Osteoblast (primary cell): ENCODE data around the gene WHAMM. TPM values are rescaled to one million over a fixed set of nuclear protein-coding genes. Genes with fewer than 3 reads are reported as not detected.

Source experiments
- DNase-seq: peaks from one replicate; pipeline ENCODE4 v3.0.0; 2011; ENCODE audit warnings: low spot score, mixed read lengths; ENCODE audit not compliant: insufficient read length; ENCODE audit errors: missing footprints
- H2AFZ ChIP-seq: 2 replicates; pipeline ENCODE4 v1.6.0; 2011; ENCODE audit warnings: mild to moderate bottlenecking, low read length
- H3K27ac ChIP-seq: 2 replicates; pipeline ENCODE4 v1.5.1; 2011; ENCODE audit warnings: mild to moderate bottlenecking, low read depth, low read length, moderate library complexity
- H3K27me3 ChIP-seq: 2 replicates; pipeline ENCODE4 v1.6.0; 2012; ENCODE audit warnings: mild to moderate bottlenecking, control low read depth, inconsistent platforms, low read length, moderate library complexity; ENCODE audit not compliant: insufficient read depth
- H3K36me3 ChIP-seq: 2 replicates; pipeline ENCODE4 v1.5.1; 2011; ENCODE audit warnings: mild to moderate bottlenecking, low read length, control low read depth, moderate library complexity; ENCODE audit not compliant: insufficient read depth
- H3K4me1 ChIP-seq: 2 replicates; pipeline ENCODE4 v1.5.1; 2011; ENCODE audit warnings: mild to moderate bottlenecking, low read length, control low read depth, moderate library complexity; ENCODE audit not compliant: insufficient read depth
- H3K4me2 ChIP-seq: 2 replicates; pipeline ENCODE4 v1.6.0; 2011; ENCODE audit warnings: mild to moderate bottlenecking, low read length; ENCODE audit not compliant: insufficient read depth
- H3K4me3 ChIP-seq: fragments of 200-600 bp; sonication (generic); 3 replicates; pipeline ENCODE4 v1.5.1; 2012; ENCODE audit warnings: mild to moderate bottlenecking, low read length, inconsistent platforms; ENCODE audit not compliant: insufficient read depth
- H3K79me2 ChIP-seq: 2 replicates; pipeline ENCODE4 v1.6.0; 2012; ENCODE audit warnings: mild to moderate bottlenecking, low read length, control low read depth, inconsistent platforms; ENCODE audit not compliant: insufficient read depth
- H3K9me3 ChIP-seq: 2 replicates; pipeline ENCODE4 v1.5.1; 2011; ENCODE audit warnings: low read depth, low read length, control low read depth
- H4K20me1 ChIP-seq: 2 replicates; pipeline ENCODE4 v1.6.0; 2012; ENCODE audit warnings: mild to moderate bottlenecking, low read length, control low read depth; ENCODE audit not compliant: insufficient read depth
- total RNA-seq: library from RNA; depleted of rRNA; stranded (reverse); fragments of >200 nt; gene quantifications from 2 replicates; pipeline ENCODE4 v1.2.3, GENCODE V29; 2012
- TF ChIP-seq, protein P1 (sequence below): IDR thresholded peaks from 2 replicates; pipeline ENCODE4 v1.5.1; 2011; ENCODE audit warnings: mild to moderate bottlenecking, low read depth, low read length, moderate library complexity; ENCODE audit errors: extremely low read depth

Gene WHAMM
- total RNA-seq, 1 donor = 8.3 TPM

DNA sequence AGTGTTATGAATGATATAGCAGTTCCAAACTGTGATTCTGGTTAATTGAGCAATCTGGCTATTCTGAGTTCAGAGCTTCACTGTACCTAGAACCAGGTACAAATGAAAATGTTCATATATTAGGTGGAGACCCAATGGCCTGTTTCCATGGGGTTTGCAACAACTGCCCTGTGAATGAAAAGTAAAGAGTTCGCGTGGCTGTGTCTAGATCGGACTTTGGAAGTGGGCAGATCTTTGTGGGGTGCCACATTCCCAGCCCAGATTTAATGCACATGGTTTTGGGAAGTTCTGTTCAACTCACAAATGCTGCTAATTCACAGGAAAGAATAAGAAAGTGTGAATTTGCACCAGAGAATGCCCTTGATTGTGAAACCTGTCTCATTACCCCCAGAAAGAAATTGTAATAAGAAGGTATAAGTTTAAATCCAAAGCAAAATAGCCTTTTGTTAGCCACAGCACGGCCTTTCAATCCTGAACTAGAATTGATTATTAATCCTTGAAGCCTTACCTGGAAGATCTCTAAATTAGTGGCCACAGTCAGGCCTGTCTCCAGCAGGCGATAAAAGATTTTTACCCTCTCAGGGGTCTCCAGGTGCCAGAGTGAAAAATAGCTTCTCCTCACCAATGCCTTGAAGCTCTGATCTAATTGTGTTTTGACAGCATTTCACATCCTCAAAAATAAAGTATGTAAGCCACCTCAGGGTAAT lies 22.6 kb downstream of the WHAMM start:
- Histone ChIP-seq H3K36me3 (peaks cover 77% of the 10 kb centered on the region), H4K20me1 (peaks cover 6% of the 10 kb centered on the region), H3K27ac (peak overlapping the region; percentile 46), H2AFZ (no peak overlapping the region), H3K4me3 (no peak overlapping the region), H3K4me1 (peaks cover 21% of the 10 kb centered on the region), H3K4me2 (peak overlapping the region; percentile 38), H3K9me3 (no peaks in the 10 kb centered on the region), H3K27me3 (no peaks in the 10 kb centered on the region), H3K79me2 (peaks cover 10% of the 10 kb centered on the region)
- TF ChIP-seq, protein P1, sequence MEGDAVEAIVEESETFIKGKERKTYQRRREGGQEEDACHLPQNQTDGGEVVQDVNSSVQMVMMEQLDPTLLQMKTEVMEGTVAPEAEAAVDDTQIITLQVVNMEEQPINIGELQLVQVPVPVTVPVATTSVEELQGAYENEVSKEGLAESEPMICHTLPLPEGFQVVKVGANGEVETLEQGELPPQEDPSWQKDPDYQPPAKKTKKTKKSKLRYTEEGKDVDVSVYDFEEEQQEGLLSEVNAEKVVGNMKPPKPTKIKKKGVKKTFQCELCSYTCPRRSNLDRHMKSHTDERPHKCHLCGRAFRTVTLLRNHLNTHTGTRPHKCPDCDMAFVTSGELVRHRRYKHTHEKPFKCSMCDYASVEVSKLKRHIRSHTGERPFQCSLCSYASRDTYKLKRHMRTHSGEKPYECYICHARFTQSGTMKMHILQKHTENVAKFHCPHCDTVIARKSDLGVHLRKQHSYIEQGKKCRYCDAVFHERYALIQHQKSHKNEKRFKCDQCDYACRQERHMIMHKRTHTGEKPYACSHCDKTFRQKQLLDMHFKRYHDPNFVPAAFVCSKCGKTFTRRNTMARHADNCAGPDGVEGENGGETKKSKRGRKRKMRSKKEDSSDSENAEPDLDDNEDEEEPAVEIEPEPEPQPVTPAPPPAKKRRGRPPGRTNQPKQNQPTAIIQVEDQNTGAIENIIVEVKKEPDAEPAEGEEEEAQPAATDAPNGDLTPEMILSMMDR = no peak
- DNase-seq = peak; percentile 14

DNA sequence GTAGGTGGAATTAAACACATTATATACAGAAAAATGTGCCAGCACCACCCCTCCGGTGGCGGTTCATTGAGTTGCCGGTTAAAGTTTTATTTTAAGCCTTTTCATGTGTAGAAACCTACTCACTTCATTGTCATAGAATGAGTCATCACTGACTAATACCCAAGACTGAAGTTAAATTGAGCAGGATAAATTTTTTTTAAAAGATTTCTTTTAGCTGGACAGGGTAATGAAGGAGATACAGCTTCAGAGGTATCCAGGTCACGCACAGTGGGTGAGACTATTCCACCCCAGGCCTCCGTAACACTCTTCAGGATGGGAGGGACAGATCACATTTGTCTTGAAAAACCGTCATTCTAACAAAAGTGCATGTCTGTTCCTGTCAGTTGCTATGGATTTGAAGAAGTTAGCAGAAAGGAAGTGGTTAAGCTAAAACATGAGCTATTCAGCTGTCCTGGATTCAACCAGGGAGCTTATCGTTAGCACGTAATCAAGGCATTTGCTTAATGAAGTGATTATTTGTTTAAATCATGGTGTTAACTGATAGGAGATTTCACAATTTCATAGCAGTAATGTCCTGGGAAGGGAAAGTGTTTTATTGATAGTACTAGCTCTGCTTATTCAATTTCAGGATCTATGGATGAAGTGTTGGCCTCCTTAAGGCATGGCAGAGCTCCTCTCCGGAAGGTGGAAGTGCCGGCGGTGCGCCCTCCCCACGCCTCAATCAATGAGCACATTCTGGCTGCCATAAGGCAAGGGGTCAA lies 23.4 kb downstream of the WHAMM start:
- Histone ChIP-seq H2AFZ (no peak overlapping the region), H3K27me3 (no peaks in the 10 kb centered on the region), H4K20me1 (peaks cover 6% of the 10 kb centered on the region), H3K4me2 (peak overlapping the region; percentile 65), H3K4me3 (no peak overlapping the region), H3K36me3 (peaks cover 71% of the 10 kb centered on the region), H3K4me1 (peaks cover 21% of the 10 kb centered on the region), H3K9me3 (no peaks in the 10 kb centered on the region), H3K27ac (peak overlapping the region; percentile 59), H3K79me2 (peaks cover 10% of the 10 kb centered on the region)
- TF ChIP-seq, protein P1 = peak; percentile 33
- peak; percentile 97 for DNase-seq

DNA sequence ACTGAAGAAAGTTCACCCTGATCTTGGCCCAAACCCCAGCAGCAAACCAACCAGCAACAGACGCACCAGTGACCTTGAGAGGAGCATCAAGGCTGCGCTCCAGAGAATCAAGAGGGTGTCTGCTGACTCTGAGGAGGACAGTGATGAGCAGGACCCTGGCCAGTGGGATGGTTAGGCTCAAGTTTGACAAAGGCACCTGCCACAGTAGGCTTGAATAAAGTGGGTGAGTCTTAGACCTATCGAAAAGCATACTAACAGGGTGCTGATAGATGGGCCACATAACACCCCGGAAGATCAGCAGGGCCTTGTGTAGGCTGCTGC lies 23.9 kb downstream of the WHAMM start:
- Histone ChIP-seq H3K27ac (peak overlapping the region; percentile 59), H3K4me1 (peaks cover 21% of the 10 kb centered on the region), H3K36me3 (peaks cover 66% of the 10 kb centered on the region), H3K4me2 (no peak overlapping the region), H3K4me3 (no peak overlapping the region), H3K79me2 (peaks cover 8% of the 10 kb centered on the region), H2AFZ (no peak overlapping the region), H3K27me3 (no peaks in the 10 kb centered on the region), H4K20me1 (peaks cover 6% of the 10 kb centered on the region), H3K9me3 (no peaks in the 10 kb centered on the region)
- DNase-seq = no peak
- TF ChIP-seq, protein P1 = no peak

DNA sequence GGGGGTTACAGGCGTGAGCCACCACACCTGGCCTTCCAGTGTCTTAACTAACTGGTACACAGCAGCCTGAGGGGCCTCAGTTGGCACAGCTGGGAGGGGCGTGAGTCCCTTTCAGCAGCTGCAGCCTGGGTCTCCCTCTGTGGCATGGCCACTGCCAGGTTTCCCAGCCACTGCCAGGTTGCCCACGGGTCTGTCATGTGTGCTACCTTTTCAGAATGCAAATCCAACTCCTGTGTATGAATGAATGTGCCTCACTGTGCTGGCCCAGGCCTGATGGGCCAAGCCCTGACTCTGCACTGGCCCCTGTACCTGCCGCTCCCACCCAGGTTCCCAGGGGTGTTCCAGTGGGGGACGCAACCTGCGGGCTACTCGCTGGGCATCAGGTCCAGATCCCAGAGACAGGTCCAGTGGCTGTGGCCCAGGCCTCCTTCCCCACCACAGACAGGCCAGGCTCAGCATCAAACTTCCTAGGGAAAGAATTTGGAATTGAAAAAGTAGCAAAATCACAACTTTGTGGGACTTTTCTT lies 26.0 kb downstream of the WHAMM start:
- no peak for DNase-seq
- Histone ChIP-seq H3K27me3 (no peaks in the 10 kb centered on the region), H2AFZ (no peak overlapping the region), H3K36me3 (peaks cover 49% of the 10 kb centered on the region), H4K20me1 (peaks cover 6% of the 10 kb centered on the region), H3K79me2 (peaks cover 7% of the 10 kb centered on the region), H3K9me3 (no peaks in the 10 kb centered on the region), H3K27ac (no peak overlapping the region), H3K4me3 (no peak overlapping the region), H3K4me1 (peaks cover 21% of the 10 kb centered on the region), H3K4me2 (no peak overlapping the region)
- TF ChIP-seq, protein P1 = no peak
